Stomach (tissue), 4 donors: Measurements from ENCODE around the gene MAG.

Experiments used
- EP300 ChIP-seq: sonication (generic); formaldehyde crosslinking; IDR thresholded peaks from one replicate; pipeline ENCODE4 v1.6.1; 2017; ENCODE audit warnings: antibody characterized with exemption
- POLR2A ChIP-seq, 4 donors: fragments of 450-650 bp; IDR thresholded peaks; one replicate each; pipeline ENCODE4 v1.6.1; 2016; ENCODE audit warnings: antibody characterized with exemption in 4 of 4, control low read depth in 2 of 4, mild to moderate bottlenecking in 1 of 4, moderate library complexity in 1 of 4
- TF ChIP-seq, protein P1 (sequence below), 7 experiments: fragments of 450-650 bp in 4 of 7; fragments of 200-600 bp in 3 of 7; sonication (generic) in 3 of 7; IDR thresholded peaks; one replicate each; pipeline ENCODE4 v1.5.1; 2016 to 2019; ENCODE audit warnings: antibody characterized with exemption in 7 of 7, control low read depth in 2 of 7, mild to moderate bottlenecking in 1 of 7

DNA sequence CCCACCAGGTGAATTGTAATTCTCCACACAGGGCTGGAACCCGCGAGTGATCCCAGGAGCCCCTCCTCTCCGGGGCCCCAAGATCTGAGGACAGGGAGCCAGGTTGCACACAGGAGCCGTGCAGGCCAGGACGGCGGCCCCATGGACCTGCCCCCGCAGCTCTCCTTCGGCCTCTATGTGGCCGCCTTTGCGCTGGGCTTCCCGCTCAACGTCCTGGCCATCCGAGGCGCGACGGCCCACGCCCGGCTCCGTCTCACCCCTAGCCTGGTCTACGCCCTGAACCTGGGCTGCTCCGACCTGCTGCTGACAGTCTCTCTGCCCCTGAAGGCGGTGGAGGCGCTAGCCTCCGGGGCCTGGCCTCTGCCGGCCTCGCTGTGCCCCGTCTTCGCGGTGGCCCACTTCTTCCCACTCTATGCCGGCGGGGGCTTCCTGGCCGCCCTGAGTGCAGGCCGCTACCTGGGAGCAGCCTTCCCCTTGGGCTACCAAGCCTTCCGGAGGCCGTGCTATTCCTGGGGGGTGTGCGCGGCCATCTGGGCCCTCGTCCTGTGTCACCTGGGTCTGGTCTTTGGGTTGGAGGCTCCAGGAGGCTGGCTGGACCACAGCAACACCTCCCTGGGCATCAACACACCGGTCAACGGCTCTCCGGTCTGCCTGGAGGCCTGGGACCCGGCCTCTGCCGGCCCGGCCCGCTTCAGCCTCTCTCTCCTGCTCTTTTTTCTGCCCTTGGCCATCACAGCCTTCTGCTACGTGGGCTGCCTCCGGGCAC, 59.6 kb downstream of the MAG start:
- TF ChIP-seq, protein P1, sequence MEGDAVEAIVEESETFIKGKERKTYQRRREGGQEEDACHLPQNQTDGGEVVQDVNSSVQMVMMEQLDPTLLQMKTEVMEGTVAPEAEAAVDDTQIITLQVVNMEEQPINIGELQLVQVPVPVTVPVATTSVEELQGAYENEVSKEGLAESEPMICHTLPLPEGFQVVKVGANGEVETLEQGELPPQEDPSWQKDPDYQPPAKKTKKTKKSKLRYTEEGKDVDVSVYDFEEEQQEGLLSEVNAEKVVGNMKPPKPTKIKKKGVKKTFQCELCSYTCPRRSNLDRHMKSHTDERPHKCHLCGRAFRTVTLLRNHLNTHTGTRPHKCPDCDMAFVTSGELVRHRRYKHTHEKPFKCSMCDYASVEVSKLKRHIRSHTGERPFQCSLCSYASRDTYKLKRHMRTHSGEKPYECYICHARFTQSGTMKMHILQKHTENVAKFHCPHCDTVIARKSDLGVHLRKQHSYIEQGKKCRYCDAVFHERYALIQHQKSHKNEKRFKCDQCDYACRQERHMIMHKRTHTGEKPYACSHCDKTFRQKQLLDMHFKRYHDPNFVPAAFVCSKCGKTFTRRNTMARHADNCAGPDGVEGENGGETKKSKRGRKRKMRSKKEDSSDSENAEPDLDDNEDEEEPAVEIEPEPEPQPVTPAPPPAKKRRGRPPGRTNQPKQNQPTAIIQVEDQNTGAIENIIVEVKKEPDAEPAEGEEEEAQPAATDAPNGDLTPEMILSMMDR (IDR thresholded peaks at IDR 0.05): no peak
- TF ChIP-seq POLR2A (IDR thresholded peaks at IDR 0.05) (no peak), EP300 (no peak)
